ENCODE measurements around the gene MUC13. TPM values are rescaled to one million over a fixed set of nuclear protein-coding genes. Genes with fewer than 3 reads are reported as not detected.

Gene MUC13
- total RNA-seq, 2 donors from 2014 or later, result 0.49 TPM; not detected in 1

- H3K36me3 ChIP-seq, result peaks cover 2% of the 10 kb centered on the region
- H3K4me3 ChIP-seq, result no peak overlapping the region
- DNase-seq (ENCODE audit: low spot score) (no peak), ATAC-seq (ENCODE audit: insufficient number of reproducible peaks, low FRiP score, low read depth) (no peak)
- H3K4me1 ChIP-seq (ENCODE audit: control insufficient read depth in 1 of 2, low read depth in 2 of 2), result peaks cover 44 to 91% of the 10 kb centered on the region in 2 donors
- TF ChIP-seq, protein P1, sequence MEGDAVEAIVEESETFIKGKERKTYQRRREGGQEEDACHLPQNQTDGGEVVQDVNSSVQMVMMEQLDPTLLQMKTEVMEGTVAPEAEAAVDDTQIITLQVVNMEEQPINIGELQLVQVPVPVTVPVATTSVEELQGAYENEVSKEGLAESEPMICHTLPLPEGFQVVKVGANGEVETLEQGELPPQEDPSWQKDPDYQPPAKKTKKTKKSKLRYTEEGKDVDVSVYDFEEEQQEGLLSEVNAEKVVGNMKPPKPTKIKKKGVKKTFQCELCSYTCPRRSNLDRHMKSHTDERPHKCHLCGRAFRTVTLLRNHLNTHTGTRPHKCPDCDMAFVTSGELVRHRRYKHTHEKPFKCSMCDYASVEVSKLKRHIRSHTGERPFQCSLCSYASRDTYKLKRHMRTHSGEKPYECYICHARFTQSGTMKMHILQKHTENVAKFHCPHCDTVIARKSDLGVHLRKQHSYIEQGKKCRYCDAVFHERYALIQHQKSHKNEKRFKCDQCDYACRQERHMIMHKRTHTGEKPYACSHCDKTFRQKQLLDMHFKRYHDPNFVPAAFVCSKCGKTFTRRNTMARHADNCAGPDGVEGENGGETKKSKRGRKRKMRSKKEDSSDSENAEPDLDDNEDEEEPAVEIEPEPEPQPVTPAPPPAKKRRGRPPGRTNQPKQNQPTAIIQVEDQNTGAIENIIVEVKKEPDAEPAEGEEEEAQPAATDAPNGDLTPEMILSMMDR (IDR thresholded peaks at IDR 0.05), result no peak
- H3K9me3 ChIP-seq, result no peaks in the 10 kb centered on the region
- H3K27me3 ChIP-seq (replicated peaks; ENCODE audit: insufficient read depth), result no peaks in the 10 kb centered on the region
- H3K27ac ChIP-seq, result peak overlapping the region; percentile 72 to 82
These were observed 72.5 kb downstream of the MUC13 start for GRCh38 chr3:124862006-124862405.

DNA sequence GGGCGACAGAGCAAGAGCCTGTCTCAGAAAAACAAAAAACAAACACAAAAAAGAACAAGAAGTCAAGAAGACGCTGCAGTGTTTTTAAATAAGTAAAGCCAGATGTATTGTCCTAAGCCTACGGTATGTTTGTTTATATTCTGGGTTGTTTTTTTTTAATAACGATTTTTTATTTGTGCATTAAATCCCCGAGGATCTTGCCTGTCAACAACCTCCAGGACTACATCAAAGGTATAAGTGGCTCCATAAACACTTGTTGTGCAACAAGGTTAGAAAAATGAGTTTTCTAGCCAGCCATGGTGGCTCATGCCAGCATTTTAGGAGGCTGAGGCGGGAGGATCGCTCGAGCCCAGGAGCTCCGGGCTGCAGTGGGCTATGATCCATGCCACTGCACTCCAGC lies 73.5 kb downstream of the MUC13 start:
- peaks cover 44 to 85% of the 10 kb centered on the region in 2 donors for H3K4me1 ChIP-seq (ENCODE audit: control insufficient read depth in 1 of 2, low read depth in 2 of 2)
- H3K9me3 ChIP-seq, result no peaks in the 10 kb centered on the region
- peaks cover 4% of the 10 kb centered on the region for H3K36me3 ChIP-seq
- DNase-seq (ENCODE audit: low spot score) (no peak), ATAC-seq (ENCODE audit: insufficient number of reproducible peaks, low FRiP score, low read depth) (no peak)
- no peaks in the 10 kb centered on the region for H3K27me3 ChIP-seq (replicated peaks; ENCODE audit: insufficient read depth)
- peak overlapping the region; percentile 24 for H3K4me3 ChIP-seq
- TF ChIP-seq, protein P1 (IDR thresholded peaks at IDR 0.05), result no peak
- H3K27ac ChIP-seq, result peak overlapping the region; percentile 72 to 82

- peak; percentile 77 for DNase-seq (ENCODE audit: low spot score)
- Histone ChIP-seq H3K9me3 (no peaks in the 10 kb centered on the region), H3K36me3 (peaks cover 5% of the 10 kb centered on the region), H3K4me1 (ENCODE audit: control insufficient read depth in 1 of 2, low read depth in 2 of 2) (peaks cover 44 to 80% of the 10 kb centered on the region in 2 donors), H3K4me3 (peak overlapping the region; percentile 24), H3K27me3 (replicated peaks; ENCODE audit: insufficient read depth) (no peaks in the 10 kb centered on the region), H3K27ac (peak overlapping the region; percentile 72 to 82)
- TF ChIP-seq, protein P1 (IDR thresholded peaks at IDR 0.05), result no peak
- ATAC-seq (ENCODE audit: insufficient number of reproducible peaks, low FRiP score, low read depth), result peak; percentile 80
These were observed 74.0 kb downstream of the MUC13 start for GRCh38 chr3:124860599-124860998.

- DNase-seq (ENCODE audit: low spot score), result no peak
- H3K27ac ChIP-seq, result peak overlapping the region; percentile 72 to 82
- peaks cover 44 to 68% of the 10 kb centered on the region in 2 donors for H3K4me1 ChIP-seq (ENCODE audit: control insufficient read depth in 1 of 2, low read depth in 2 of 2)
- H3K4me3 ChIP-seq, result no peak overlapping the region
- no peaks in the 10 kb centered on the region for H3K9me3 ChIP-seq
- peaks cover 6% of the 10 kb centered on the region for H3K36me3 ChIP-seq
- H3K27me3 ChIP-seq (replicated peaks; ENCODE audit: insufficient read depth), result no peaks in the 10 kb centered on the region
- no peak for ATAC-seq (ENCODE audit: insufficient number of reproducible peaks, low FRiP score, low read depth)
- TF ChIP-seq, protein P1 (IDR thresholded peaks at IDR 0.05), result no peak
These were observed 75.5 kb downstream of the MUC13 start for GRCh38 chr3:124859025-124859424.

GRCh38 chr3:124858275-124858674 lies 76.3 kb downstream of the MUC13 start:
- no peaks in the 10 kb centered on the region for H3K9me3 ChIP-seq
- peak overlapping the region; percentile 72 to 82 for H3K27ac ChIP-seq
- H3K4me3 ChIP-seq, result no peak overlapping the region
- ATAC-seq (ENCODE audit: insufficient number of reproducible peaks, low FRiP score, low read depth) (no peak), DNase-seq (ENCODE audit: low spot score) (no peak)
- peaks cover 6% of the 10 kb centered on the region for H3K36me3 ChIP-seq
- peaks cover 44 to 69% of the 10 kb centered on the region in 2 donors for H3K4me1 ChIP-seq (ENCODE audit: control insufficient read depth in 1 of 2, low read depth in 2 of 2)
- TF ChIP-seq, protein P1 (IDR thresholded peaks at IDR 0.05), result no peak
- no peaks in the 10 kb centered on the region for H3K27me3 ChIP-seq (replicated peaks; ENCODE audit: insufficient read depth)
